Loucy (cell line): ENCODE measurements around the gene C8G.

ENCODE experiments used
- H2AFZ ChIP-seq: fragments of 200-600 bp; sonication (generic); 2 replicates; pipeline ENCODE4 v1.6.0; 2016; ENCODE audit warnings: antibody characterized with exemption, mild to moderate bottlenecking, low read length, moderate library complexity
- H3F3A ChIP-seq: fragments of 200-600 bp; 2 replicates; pipeline ENCODE4 v1.6.0; 2016; ENCODE audit warnings: antibody characterized with exemption, low read depth, mild to moderate bottlenecking
- H3K27me3 ChIP-seq: fragments of 200-600 bp; sonication (generic); 2 replicates; pipeline ENCODE4 v1.6.1; 2014; ENCODE audit warnings: low read length, mild to moderate bottlenecking; ENCODE audit not compliant: insufficient read depth, poor library complexity, severe bottlenecking
- H3K36me3 ChIP-seq: fragments of 200-600 bp; sonication (generic); 2 replicates; pipeline ENCODE4 v1.6.1; 2016; ENCODE audit warnings: low read length; ENCODE audit not compliant: insufficient read depth
- H3K4me1 ChIP-seq: fragments of 200-600 bp; sonication (generic); 2 replicates; pipeline ENCODE4 v1.5.1; 2014; ENCODE audit warnings: low read length, mild to moderate bottlenecking; ENCODE audit not compliant: insufficient read depth, poor library complexity, severe bottlenecking
- H3K4me2 ChIP-seq: fragments of 200-600 bp; sonication (generic); 2 replicates; pipeline ENCODE4 v1.6.0; 2014; ENCODE audit warnings: antibody characterized with exemption, low read length, low read depth, mild to moderate bottlenecking; ENCODE audit not compliant: poor library complexity, severe bottlenecking
- H3K4me3 ChIP-seq: fragments of 200-600 bp; sonication (generic); 2 replicates; pipeline ENCODE4 v1.5.1; 2014; ENCODE audit warnings: low read length, mild to moderate bottlenecking, mixed read lengths; ENCODE audit not compliant: poor library complexity, severe bottlenecking
- H3K79me2 ChIP-seq: fragments of 200-600 bp; sonication (generic); 2 replicates; pipeline ENCODE4 v1.6.1; 2014; ENCODE audit warnings: low read length; ENCODE audit not compliant: insufficient read depth
- H3K9ac ChIP-seq: fragments of 200-600 bp; sonication (generic); 2 replicates; pipeline ENCODE4 v1.6.0; 2014; ENCODE audit warnings: mild to moderate bottlenecking, low read depth, low read length, moderate library complexity; ENCODE audit not compliant: poor library complexity, severe bottlenecking
- H3K9me2 ChIP-seq: fragments of 200-600 bp; sonication (generic); replicated peaks from 2 replicates; pipeline ENCODE4 v1.6.1; 2016; ENCODE audit warnings: low read depth, low read length, mixed read lengths
- H3K9me3 ChIP-seq: fragments of 200-600 bp; sonication (generic); 2 replicates; pipeline ENCODE4 v1.6.1; 2014; ENCODE audit warnings: mild to moderate bottlenecking, antibody characterized with exemption, low read length, low read depth; ENCODE audit not compliant: insufficient read depth
- H4K20me1 ChIP-seq: fragments of 200-600 bp; sonication (generic); 2 replicates; pipeline ENCODE4 v1.6.0; 2014; ENCODE audit warnings: antibody characterized with exemption, low read length, mild to moderate bottlenecking; ENCODE audit not compliant: insufficient read depth, poor library complexity, severe bottlenecking
- EZH2phosphoT487 ChIP-seq: fragments of 200-600 bp; IDR thresholded peaks from 2 replicates; pipeline ENCODE4 v1.6.1; 2018; ENCODE audit warnings: antibody characterized with exemption, mild to moderate bottlenecking, moderate library complexity, borderline replicate concordance
- TF ChIP-seq, protein P1 (sequence below): fragments of 200-600 bp; sonication (generic); conservative IDR thresholded peaks from 2 replicates; pipeline ENCODE4 v1.5.1; 2014; ENCODE audit warnings: mild to moderate bottlenecking, antibody characterized with exemption, low read length

C8G gene

DNA sequence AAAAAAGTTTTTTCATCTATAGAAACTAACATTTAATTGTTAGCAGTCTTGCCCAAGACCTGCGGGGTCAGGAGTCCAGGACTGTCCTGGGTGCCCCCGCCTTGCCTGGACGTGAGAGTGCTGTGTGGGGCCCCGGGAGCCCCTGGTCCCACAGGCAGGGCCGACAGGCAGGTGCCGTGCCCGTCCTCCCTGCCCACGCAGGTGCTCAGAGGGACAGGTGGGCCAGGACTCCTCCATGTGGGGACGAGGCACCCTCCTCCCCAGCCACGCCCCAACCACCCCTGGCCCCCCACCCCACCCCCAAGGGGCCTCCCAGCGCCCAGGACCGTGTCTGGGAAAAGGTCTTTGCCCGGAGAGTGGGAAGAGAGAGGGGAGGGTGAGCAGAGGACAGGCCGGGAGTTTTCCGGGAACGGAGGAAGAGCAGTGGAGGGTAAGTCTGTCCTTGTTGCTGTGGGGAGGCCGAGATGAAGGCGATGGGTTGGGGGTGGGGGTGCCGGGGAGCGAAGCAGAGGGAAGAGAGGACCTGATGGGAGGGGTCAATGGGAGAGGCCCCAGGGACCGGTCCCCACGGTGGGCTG is 4.3 kb downstream of the C8G start:
- peak overlapping the region; percentile 22; the same call in 1 of the 2 replicates for H2AFZ ChIP-seq
- H3K27me3 ChIP-seq: no peaks in the 10 kb centered on the region
- H3K79me2 ChIP-seq: no peaks in the 10 kb centered on the region
- H3K4me3 ChIP-seq: peak overlapping the region; percentile 79
- H3K9ac ChIP-seq: peak overlapping the region; percentile 97
- TF ChIP-seq, protein P1, sequence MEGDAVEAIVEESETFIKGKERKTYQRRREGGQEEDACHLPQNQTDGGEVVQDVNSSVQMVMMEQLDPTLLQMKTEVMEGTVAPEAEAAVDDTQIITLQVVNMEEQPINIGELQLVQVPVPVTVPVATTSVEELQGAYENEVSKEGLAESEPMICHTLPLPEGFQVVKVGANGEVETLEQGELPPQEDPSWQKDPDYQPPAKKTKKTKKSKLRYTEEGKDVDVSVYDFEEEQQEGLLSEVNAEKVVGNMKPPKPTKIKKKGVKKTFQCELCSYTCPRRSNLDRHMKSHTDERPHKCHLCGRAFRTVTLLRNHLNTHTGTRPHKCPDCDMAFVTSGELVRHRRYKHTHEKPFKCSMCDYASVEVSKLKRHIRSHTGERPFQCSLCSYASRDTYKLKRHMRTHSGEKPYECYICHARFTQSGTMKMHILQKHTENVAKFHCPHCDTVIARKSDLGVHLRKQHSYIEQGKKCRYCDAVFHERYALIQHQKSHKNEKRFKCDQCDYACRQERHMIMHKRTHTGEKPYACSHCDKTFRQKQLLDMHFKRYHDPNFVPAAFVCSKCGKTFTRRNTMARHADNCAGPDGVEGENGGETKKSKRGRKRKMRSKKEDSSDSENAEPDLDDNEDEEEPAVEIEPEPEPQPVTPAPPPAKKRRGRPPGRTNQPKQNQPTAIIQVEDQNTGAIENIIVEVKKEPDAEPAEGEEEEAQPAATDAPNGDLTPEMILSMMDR: no peak
- no peak for TF ChIP-seq EZH2phosphoT487
- H4K20me1 ChIP-seq: no peaks in the 10 kb centered on the region
- no peaks in the 10 kb centered on the region for H3K9me2 ChIP-seq
- H3K9me3 ChIP-seq: no peaks in the 10 kb centered on the region
- H3K36me3 ChIP-seq: no peaks in the 10 kb centered on the region
- H3K4me2 ChIP-seq: peak overlapping the region; percentile 93
- no peaks in the 10 kb centered on the region for H3F3A ChIP-seq
- H3K4me1 ChIP-seq: peaks cover 17% of the 10 kb centered on the region

DNA sequence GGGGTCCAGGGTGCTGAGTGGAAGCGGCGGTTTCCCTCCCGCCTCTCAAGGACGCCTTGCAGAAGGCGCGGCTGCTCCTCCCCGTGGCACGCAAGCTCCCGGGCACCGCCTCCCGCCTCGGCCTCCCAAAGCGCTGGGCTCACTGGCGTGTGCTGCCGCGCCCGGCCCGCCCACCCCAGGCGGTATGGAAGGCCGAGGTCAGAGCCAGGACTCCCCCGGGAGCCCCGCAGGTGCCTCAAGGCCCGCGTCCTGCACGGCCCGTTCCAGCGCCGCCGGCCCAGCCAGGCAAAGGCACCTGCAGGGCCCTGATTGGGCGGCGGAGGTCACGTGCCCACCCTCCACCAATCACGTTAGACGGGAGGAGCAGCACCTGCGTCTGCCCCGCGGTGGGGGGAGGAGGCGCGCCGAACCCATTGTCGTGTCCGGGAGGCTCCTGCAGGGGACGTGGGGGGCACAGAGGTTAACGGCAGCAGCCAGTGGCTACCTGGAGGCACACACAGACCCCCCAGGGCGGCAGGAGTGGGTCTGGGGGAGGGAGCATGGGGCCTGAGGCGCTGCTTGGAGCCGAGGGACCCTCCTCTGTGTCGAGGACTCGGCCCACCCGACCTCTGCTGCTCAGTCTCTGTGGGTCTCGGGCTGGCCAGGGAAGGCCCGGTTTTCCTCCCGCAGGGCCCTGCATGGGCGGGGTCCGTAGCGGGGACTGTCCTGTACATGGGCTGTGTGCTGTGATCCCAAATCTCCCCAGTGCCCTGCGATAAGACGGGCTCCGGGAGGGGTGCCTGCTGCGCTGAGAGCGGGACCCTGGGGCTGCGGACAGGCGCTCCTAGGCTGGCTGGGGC is 5.0 kb downstream of the C8G start:
- Histone ChIP-seq H3K9me2 (no peaks in the 10 kb centered on the region), H3K9me3 (no peaks in the 10 kb centered on the region), H3K9ac (peak overlapping the region; percentile 97), H4K20me1 (no peaks in the 10 kb centered on the region), H3F3A (no peaks in the 10 kb centered on the region), H3K4me2 (peak overlapping the region; percentile 93), H3K27me3 (no peaks in the 10 kb centered on the region), H3K79me2 (no peaks in the 10 kb centered on the region), H3K4me1 (peaks cover 14% of the 10 kb centered on the region), H3K4me3 (peak overlapping the region; percentile 79), H2AFZ (peak overlapping the region; percentile 59), H3K36me3 (no peaks in the 10 kb centered on the region)
- TF ChIP-seq, protein P1: peak; percentile 31; the same call in 1 of the 2 replicates
- TF ChIP-seq EZH2phosphoT487: no peak

DNA sequence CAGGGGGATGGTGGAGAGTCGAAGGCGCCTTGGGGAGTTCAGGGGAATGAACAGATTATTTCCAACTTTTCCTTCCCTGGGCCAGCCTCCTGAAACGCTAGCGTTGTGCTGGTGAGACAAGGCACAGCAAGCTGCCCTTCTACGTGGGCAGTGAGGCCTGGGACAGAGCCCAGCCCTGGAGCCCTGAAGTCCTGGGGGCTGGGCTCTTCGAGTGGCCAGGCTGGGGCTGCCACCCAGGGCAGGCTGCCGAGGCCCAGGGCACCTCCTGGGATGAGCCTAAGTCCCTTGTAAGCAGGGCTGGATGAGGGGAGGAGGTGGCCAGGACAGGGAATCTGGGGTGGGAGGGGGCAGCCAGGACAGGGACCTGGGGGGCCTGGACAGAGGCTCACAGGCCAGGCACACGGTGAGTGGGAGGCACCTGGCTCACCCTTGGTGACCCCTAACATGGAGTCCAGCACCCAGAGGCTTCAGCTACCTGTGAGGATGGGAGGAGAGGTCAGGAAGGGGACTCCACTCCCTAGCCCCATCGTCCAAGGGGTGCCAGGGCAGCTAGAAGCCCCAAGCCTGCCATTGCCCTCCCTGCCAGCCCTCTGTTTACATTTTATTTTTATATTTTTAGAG is 5.7 kb downstream of the C8G start:
- peak overlapping the region; percentile 93 for H3K4me2 ChIP-seq
- H3K9me3 ChIP-seq: no peaks in the 10 kb centered on the region
- no peak overlapping the region for H2AFZ ChIP-seq
- peak overlapping the region; percentile 97 for H3K9ac ChIP-seq
- H3F3A ChIP-seq: no peaks in the 10 kb centered on the region
- no peaks in the 10 kb centered on the region for H3K27me3 ChIP-seq
- TF ChIP-seq, protein P1: no peak
- TF ChIP-seq EZH2phosphoT487: no peak
- H3K4me3 ChIP-seq: peak overlapping the region; percentile 79
- H3K9me2 ChIP-seq: no peaks in the 10 kb centered on the region
- H3K79me2 ChIP-seq: no peaks in the 10 kb centered on the region
- no peaks in the 10 kb centered on the region for H3K36me3 ChIP-seq
- no peaks in the 10 kb centered on the region for H4K20me1 ChIP-seq
- peaks cover 11% of the 10 kb centered on the region for H3K4me1 ChIP-seq
